DOHH2 (cell line): Measurements from ENCODE around the gene ECE1.

Experiments used
- CTCF ChIP-seq: fragments of 200-600 bp; sonication (generic); IDR thresholded peaks from one replicate; pipeline ENCODE4 v1.5.1; 2014; ENCODE audit warnings: antibody characterized with exemption, mild to moderate bottlenecking, low read depth, low read length; ENCODE audit not compliant: poor library complexity, severe bottlenecking
- EZH2phosphoT487 ChIP-seq: fragments of 200-600 bp; sonication (generic); IDR thresholded peaks from 2 replicates; pipeline ENCODE4 v1.6.1; 2017; ENCODE audit warnings: borderline replicate concordance, mild to moderate bottlenecking, antibody characterized with exemption, low read length, moderate library complexity, mixed read lengths

- TF ChIP-seq CTCF (no peak), EZH2phosphoT487 (no peak)
Measured at GRCh38 chr1:21327566-21328323, 37.5 kb upstream of the ECE1 start.
